HG03060 (cell line): ENCODE data around the gene STAT6.

Experiments used
- ATAC-seq: cut with Tn5 transposase; IDR thresholded peaks from one replicate; pipeline ENCODE4 v1.9.1; 2021; ENCODE audit warnings: low read depth, moderate number of reproducible peaks; ENCODE audit not compliant: unreplicated experiment

STAT6 gene

GRCh38 chr12:57146961-57147944 lies 36.1 kb upstream of the STAT6 start, which contains the start of gene LRP1-AS:
TSS of gene LRP1-AS (minus strand) at chr12:57147619.
- no peak for ATAC-seq

- no peak for ATAC-seq
Measured at GRCh38 chr12:57146092-57146491, 34.9 kb upstream of the STAT6 start.

GRCh38 chr12:57145460-57146059 lies 34.4 kb upstream of the STAT6 start:
- ATAC-seq: no peak

- ATAC-seq: no peak
Measured at GRCh38 chr12:57143454-57143853, 32.3 kb upstream of the STAT6 start.

GRCh38 chr12:57142727-57143126 lies 31.6 kb upstream of the STAT6 start:
- ATAC-seq: no peak

GRCh38 chr12:57142121-57142520 lies 31.0 kb upstream of the STAT6 start:
- no peak for ATAC-seq

- no peak for ATAC-seq
Measured at GRCh38 chr12:57141249-57141648, 30.1 kb upstream of the STAT6 start.

GRCh38 chr12:57139796-57140649 lies 28.9 kb upstream of the STAT6 start:
- ATAC-seq: no peak

- no peak for ATAC-seq
Measured at GRCh38 chr12:57138526-57139272, 27.5 kb upstream of the STAT6 start.

GRCh38 chr12:57135527-57136326 lies 24.6 kb upstream of the STAT6 start:
- ATAC-seq: no peak

- no peak for ATAC-seq
Measured at GRCh38 chr12:57134949-57135348, 23.8 kb upstream of the STAT6 start.

GRCh38 chr12:57133916-57134315 lies 22.8 kb upstream of the STAT6 start:
- no peak for ATAC-seq

- ATAC-seq: no peak
Measured at GRCh38 chr12:57133013-57133569, 21.9 kb upstream of the STAT6 start.

- ATAC-seq: no peak
Measured at GRCh38 chr12:57131896-57132744, 21.0 kb upstream of the STAT6 start.

- ATAC-seq: no peak
Measured at GRCh38 chr12:57130941-57131340, 19.8 kb upstream of the STAT6 start.

- no peak for ATAC-seq
Measured at GRCh38 chr12:57129889-57130288, 18.7 kb upstream of the STAT6 start.

- no peak for ATAC-seq
Measured at GRCh38 chr12:57129321-57129842, 18.2 kb upstream of the STAT6 start.
